A673 (cell line): ENCODE measurements around the gene MRPS31. TPM values are rescaled to one million over a fixed set of nuclear protein-coding genes. Genes with fewer than 3 reads are reported as not detected.

Experiments
- BruUV-seq: library from RNA; stranded (reverse); fragments of 400-500 nt; replicated peaks from 2 replicates; lab custom pipeline; 2021; lab: Mats Ljungman, UMichigan
- CTCF ChIA-PET: fragments of 300-600 bp; sonication (Branson Sonifier 250); formaldehyde crosslinking; loops from one replicate; lab custom pipeline; 2022; ENCODE audit warnings: antibody characterized with exemption; lab: Charles Lee
- POLR2A ChIA-PET: fragments of 300-600 bp; sonication (Branson Sonifier 250); formaldehyde crosslinking; loops from one replicate; lab custom pipeline; 2022; ENCODE audit warnings: antibody characterized with exemption; ENCODE audit not compliant: low non-redundant PET; lab: Charles Lee
- DNase-seq: peaks from one replicate; pipeline ENCODE4 v3.0.0-alpha.2; 2015; ENCODE audit warnings: low spot score
- H3K27ac ChIP-seq: fragments of 200-600 bp; sonication (generic); 2 replicates; pipeline ENCODE4 v1.5.1; 2016; ENCODE audit warnings: mixed run types, low read depth, mild to moderate bottlenecking, mixed read lengths, antibody characterized with exemption, low read length; ENCODE audit not compliant: poor library complexity, severe bottlenecking
- H3K27me3 ChIP-seq: fragments of 200-600 bp; sonication (generic); replicated peaks from 2 replicates; pipeline ENCODE4 v1.6.1; 2017; ENCODE audit warnings: mixed run types, low read depth, mild to moderate bottlenecking, mixed read lengths, antibody characterized with exemption, low read length; ENCODE audit not compliant: insufficient read depth, poor library complexity
- H3K36me3 ChIP-seq: fragments of 200-600 bp; sonication (generic); 2 replicates; pipeline ENCODE4 v1.6.1; 2016; ENCODE audit warnings: mixed run types, mild to moderate bottlenecking, mixed read lengths, antibody characterized with exemption, low read length; ENCODE audit not compliant: insufficient read depth, poor library complexity, severe bottlenecking
- H3K4me1 ChIP-seq: fragments of 200-600 bp; sonication (generic); 2 replicates; pipeline ENCODE4 v1.6.1; 2017; ENCODE audit warnings: mixed run types, mild to moderate bottlenecking, mixed read lengths, antibody characterized with exemption, low read length; ENCODE audit not compliant: insufficient read depth, poor library complexity, severe bottlenecking
- H3K4me3 ChIP-seq: fragments of 200-600 bp; sonication (generic); 2 replicates; pipeline ENCODE4 v1.5.1; 2016; ENCODE audit warnings: low read depth, mixed run types, mild to moderate bottlenecking, mixed read lengths, low read length; ENCODE audit not compliant: poor library complexity, severe bottlenecking
- H3K9me3 ChIP-seq: fragments of 200-600 bp; sonication (generic); 2 replicates; pipeline ENCODE4 v1.6.1; 2016; ENCODE audit warnings: mixed run types, low read depth, mild to moderate bottlenecking, mixed read lengths, antibody characterized with exemption, low read length; ENCODE audit not compliant: poor library complexity, severe bottlenecking
- CTCF ChIP-seq: fragments of 300-800, 200-600 bp; sonication (generic); conservative IDR thresholded peaks from 2 replicates; pipeline ENCODE4 v1.5.1; 2017; ENCODE audit warnings: low read depth, mild to moderate bottlenecking, antibody characterized with exemption, low read length, moderate library complexity, mixed read lengths
- EZH2 ChIP-seq: fragments of 200-600 bp; sonication (generic); IDR thresholded peaks from 2 replicates; pipeline ENCODE4 v1.6.1; 2017; ENCODE audit warnings: borderline replicate concordance, low read depth, mild to moderate bottlenecking, mixed read lengths, antibody characterized with exemption, low read length; ENCODE audit not compliant: poor library complexity, severe bottlenecking
- intact Hi-C: fragments of 100-400 bp; cut with micrococcal nuclease; formaldehyde crosslinking; loops from one replicate; pipeline ENCODE4 v1.10.0; 2022; ENCODE audit not compliant: unreplicated experiment
- total RNA-seq: library from RNA; stranded (reverse); gene quantifications from 2 replicates; pipeline ENCODE4 v1.2.3, GENCODE V29; 2021

Gene MRPS31
- total RNA-seq, 1 experiment from 2014 or later, result 32.0 TPM

- Histone ChIP-seq H3K9me3 (no peaks in the 10 kb centered on the region), H3K4me1 (no peaks in the 10 kb centered on the region), H3K27ac (no peak overlapping the region), H3K36me3 (no peaks in the 10 kb centered on the region), H3K4me3 (no peak overlapping the region), H3K27me3 (no peaks in the 10 kb centered on the region)
- CTCF ChIA-PET, result interaction anchor here (0.8 kb wide), 1 partner anchor 364 kb away, joined by 3 read pairs; no protein-coding TSS in a partner anchor
- POLR2A ChIA-PET, result no interaction called here
- no peak for DNase-seq
- BruUV-seq, result no TSS peak
- intact Hi-C loops, result no loop called here
- TF ChIP-seq CTCF (no peak), EZH2 (no peak)
Observed at GRCh38 chr13:40812102-40812501, 41.1 kb upstream of the MRPS31 start.

- TF ChIP-seq CTCF (no peak), EZH2 (no peak)
- POLR2A ChIA-PET, result no interaction called here
- no peak overlapping the region for H3K4me3 ChIP-seq
- intact Hi-C loops, result no loop called here
- H3K9me3 ChIP-seq, result no peaks in the 10 kb centered on the region
- no peak for DNase-seq
- no peaks in the 10 kb centered on the region for H3K27me3 ChIP-seq
- BruUV-seq, result no TSS peak
- CTCF ChIA-PET, result no interaction called here
- no peak overlapping the region for H3K27ac ChIP-seq
- peaks cover 10% of the 10 kb centered on the region for H3K36me3 ChIP-seq
- H3K4me1 ChIP-seq, result no peaks in the 10 kb centered on the region
Observed at GRCh38 chr13:40809471-40809870, 38.5 kb upstream of the MRPS31 start.

GRCh38 chr13:40806241-40806640 is 35.3 kb upstream of the MRPS31 start:
- CTCF ChIA-PET, result no interaction called here
- POLR2A ChIA-PET, result no interaction called here
- no peaks in the 10 kb centered on the region for H3K4me1 ChIP-seq
- H3K36me3 ChIP-seq, result peaks cover 19% of the 10 kb centered on the region
- BruUV-seq, result no TSS peak
- TF ChIP-seq CTCF, result no peak
- TF ChIP-seq EZH2, result no peak
- H3K9me3 ChIP-seq, result no peaks in the 10 kb centered on the region
- H3K27me3 ChIP-seq, result no peaks in the 10 kb centered on the region
- DNase-seq, result no peak
- intact Hi-C loops, result no loop called here
- no peak overlapping the region for H3K4me3 ChIP-seq
- H3K27ac ChIP-seq, result no peak overlapping the region
